ENCODE results near the gene CCR6.

DNA sequence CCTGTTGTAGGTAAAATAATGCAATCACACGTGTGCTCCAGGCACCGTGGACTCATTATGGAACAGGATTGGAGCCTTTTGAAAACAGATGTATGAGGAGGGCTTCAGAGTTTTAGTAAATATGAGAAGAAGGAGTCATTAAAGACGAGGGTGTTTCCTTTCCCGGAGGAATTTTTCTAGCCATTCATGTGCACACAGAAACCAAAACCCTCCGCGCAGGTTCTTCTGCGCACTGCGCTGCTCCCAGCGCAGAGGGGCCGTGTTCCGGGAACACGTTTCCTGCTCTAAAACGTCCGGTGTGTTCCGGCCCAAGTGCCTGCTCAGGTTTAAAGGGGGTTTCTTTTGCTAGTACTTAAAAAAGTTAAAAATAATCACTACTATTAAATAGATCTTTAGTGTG, 23.2 kb downstream of the CCR6 start:
- TF ChIP-seq, protein P1, sequence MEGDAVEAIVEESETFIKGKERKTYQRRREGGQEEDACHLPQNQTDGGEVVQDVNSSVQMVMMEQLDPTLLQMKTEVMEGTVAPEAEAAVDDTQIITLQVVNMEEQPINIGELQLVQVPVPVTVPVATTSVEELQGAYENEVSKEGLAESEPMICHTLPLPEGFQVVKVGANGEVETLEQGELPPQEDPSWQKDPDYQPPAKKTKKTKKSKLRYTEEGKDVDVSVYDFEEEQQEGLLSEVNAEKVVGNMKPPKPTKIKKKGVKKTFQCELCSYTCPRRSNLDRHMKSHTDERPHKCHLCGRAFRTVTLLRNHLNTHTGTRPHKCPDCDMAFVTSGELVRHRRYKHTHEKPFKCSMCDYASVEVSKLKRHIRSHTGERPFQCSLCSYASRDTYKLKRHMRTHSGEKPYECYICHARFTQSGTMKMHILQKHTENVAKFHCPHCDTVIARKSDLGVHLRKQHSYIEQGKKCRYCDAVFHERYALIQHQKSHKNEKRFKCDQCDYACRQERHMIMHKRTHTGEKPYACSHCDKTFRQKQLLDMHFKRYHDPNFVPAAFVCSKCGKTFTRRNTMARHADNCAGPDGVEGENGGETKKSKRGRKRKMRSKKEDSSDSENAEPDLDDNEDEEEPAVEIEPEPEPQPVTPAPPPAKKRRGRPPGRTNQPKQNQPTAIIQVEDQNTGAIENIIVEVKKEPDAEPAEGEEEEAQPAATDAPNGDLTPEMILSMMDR (conservative IDR thresholded peaks at IDR 0.05 in 1 of 2, IDR thresholded peaks at IDR 0.05 in 1 of 2; ENCODE audit: low read depth in 1 of 2, low read length in 2 of 2) = no peak
- no peak for TF ChIP-seq EZH2 (IDR thresholded peaks at IDR 0.05; ENCODE audit: low read length, missing control alignments)
